Measurements from ENCODE around the gene SLC17A6.

DNA sequence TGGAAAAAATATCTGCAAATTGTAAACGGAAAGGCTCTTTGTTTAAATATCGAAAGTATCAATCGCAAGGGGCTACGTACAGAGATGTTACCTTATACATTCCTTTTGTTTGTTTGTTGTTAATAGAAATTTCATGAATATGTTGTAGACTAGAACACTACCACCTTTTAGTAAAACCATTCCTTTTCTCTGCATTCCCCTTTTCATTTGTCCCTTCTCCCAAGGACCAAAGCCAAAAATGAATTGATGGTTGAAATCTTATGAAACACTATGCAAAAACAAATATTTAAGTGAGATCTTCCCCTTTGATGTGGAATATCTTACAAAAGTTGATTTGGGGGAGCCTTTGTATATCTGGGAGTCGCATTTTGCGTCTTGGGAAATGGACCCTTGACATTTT is 2.1 kb downstream of the SLC17A6 start:
- TF ChIP-seq EP300 (IDR thresholded peaks at IDR 0.05) = no peak
- no peak for TF ChIP-seq POLR2AphosphoS5 (IDR thresholded peaks at IDR 0.05)
- TF ChIP-seq POLR2A (IDR thresholded peaks at IDR 0.05) = no peak
- TF ChIP-seq, protein P1, sequence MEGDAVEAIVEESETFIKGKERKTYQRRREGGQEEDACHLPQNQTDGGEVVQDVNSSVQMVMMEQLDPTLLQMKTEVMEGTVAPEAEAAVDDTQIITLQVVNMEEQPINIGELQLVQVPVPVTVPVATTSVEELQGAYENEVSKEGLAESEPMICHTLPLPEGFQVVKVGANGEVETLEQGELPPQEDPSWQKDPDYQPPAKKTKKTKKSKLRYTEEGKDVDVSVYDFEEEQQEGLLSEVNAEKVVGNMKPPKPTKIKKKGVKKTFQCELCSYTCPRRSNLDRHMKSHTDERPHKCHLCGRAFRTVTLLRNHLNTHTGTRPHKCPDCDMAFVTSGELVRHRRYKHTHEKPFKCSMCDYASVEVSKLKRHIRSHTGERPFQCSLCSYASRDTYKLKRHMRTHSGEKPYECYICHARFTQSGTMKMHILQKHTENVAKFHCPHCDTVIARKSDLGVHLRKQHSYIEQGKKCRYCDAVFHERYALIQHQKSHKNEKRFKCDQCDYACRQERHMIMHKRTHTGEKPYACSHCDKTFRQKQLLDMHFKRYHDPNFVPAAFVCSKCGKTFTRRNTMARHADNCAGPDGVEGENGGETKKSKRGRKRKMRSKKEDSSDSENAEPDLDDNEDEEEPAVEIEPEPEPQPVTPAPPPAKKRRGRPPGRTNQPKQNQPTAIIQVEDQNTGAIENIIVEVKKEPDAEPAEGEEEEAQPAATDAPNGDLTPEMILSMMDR (IDR thresholded peaks at IDR 0.05) = no peak
